Endodermal cell (in vitro differentiated cells): Measurements from ENCODE around the gene ZCWPW2. TPM values are rescaled to one million over a fixed set of nuclear protein-coding genes. Genes with fewer than 3 reads are reported as not detected.

Experiments
- DNase-seq: peaks from one replicate; pipeline ENCODE4 v3.0.0-alpha.2; 2017
- H3K27ac ChIP-seq: 2 replicates; pipeline ENCODE4 v1.5.1; 2013; ENCODE audit warnings: mild to moderate bottlenecking, low read depth, low read length, moderate library complexity
- H3K27me3 ChIP-seq: 2 replicates; pipeline ENCODE4 v1.6.1; 2013; ENCODE audit warnings: mild to moderate bottlenecking, low read length, moderate library complexity; ENCODE audit not compliant: insufficient read depth, control insufficient read depth, poor library complexity, severe bottlenecking
- H3K36me3 ChIP-seq: 2 replicates; pipeline ENCODE4 v1.7.0; 2013; ENCODE audit warnings: mild to moderate bottlenecking, low read length, moderate library complexity; ENCODE audit not compliant: control insufficient read depth, insufficient read depth
- H3K4me1 ChIP-seq: one replicate; pipeline ENCODE4 v1.7.0; 2013; ENCODE audit warnings: low read length; ENCODE audit not compliant: control insufficient read depth, insufficient read depth
- H3K4me3 ChIP-seq: 2 replicates; pipeline ENCODE4 v1.5.1; 2013; ENCODE audit warnings: mild to moderate bottlenecking, low read length, moderate library complexity
- H3K9ac ChIP-seq: 2 replicates; pipeline ENCODE4 v1.6.1; 2013; ENCODE audit warnings: mild to moderate bottlenecking, low read length, moderate library complexity; ENCODE audit not compliant: poor library complexity, severe bottlenecking; ENCODE audit errors: extremely low read depth
- H3K9me3 ChIP-seq: 2 replicates; pipeline ENCODE4 v1.6.1; 2013; ENCODE audit warnings: mild to moderate bottlenecking, low read length, moderate library complexity; ENCODE audit not compliant: control insufficient read depth
- H3K27ac Mint-ChIP-seq: 2 replicates; pipeline ENCODE4 v1.8.0; 2020; ENCODE audit warnings: mixed read lengths
- H3K27me3 Mint-ChIP-seq: 2 replicates; pipeline ENCODE4 v1.8.0; 2021; ENCODE audit warnings: mild to moderate bottlenecking, mixed read lengths; ENCODE audit not compliant: insufficient read depth
- H3K36me3 Mint-ChIP-seq: 2 replicates; pipeline ENCODE4 v1.8.0; 2020; ENCODE audit warnings: low read depth, mixed read lengths
- H3K4me1 Mint-ChIP-seq: 2 replicates; pipeline ENCODE4 v1.8.0; 2020; ENCODE audit warnings: mixed read lengths
- H3K4me3 Mint-ChIP-seq: 2 replicates; pipeline ENCODE4 v1.8.0; 2020; ENCODE audit warnings: mild to moderate bottlenecking, moderate library complexity, mixed read lengths
- H3K9me3 Mint-ChIP-seq: 2 replicates; pipeline ENCODE4 v1.8.0; 2020; ENCODE audit warnings: mild to moderate bottlenecking, mixed read lengths
- WGBS, 2 experiments: methylation state at CpG; one replicate each; pipeline versions ENCODE4 v1.1.5 to v1.1.7; 2013; ENCODE audit warnings: missing lambda C conversion rate in 2 of 2, mixed read lengths in 1 of 2; ENCODE audit not compliant: insufficient coverage in 1 of 2, insufficient read length in 1 of 2; 5-methylcytosine and 5-hydroxymethylcytosine counted together
- total RNA-seq, 2 donors: library from RNA; stranded (reverse); fragmentation: NEBNext Ultra II Directional in 1 of 2; extraction: Animal tissue kit (Norgen Biotek cat#: 25700) in 1 of 2; gene quantifications; 2 replicates in 1 of 2; 3 replicates in 1 of 2; pipeline ENCODE4 v1.2.1, GENCODE V29; 2021
- TF ChIP-seq, protein P1 (sequence below): fragments of 200-600 bp; sonication (generic); conservative IDR thresholded peaks from 2 replicates; pipeline ENCODE4 v1.5.0; 2021; ENCODE audit warnings: antibody characterized with exemption, mild to moderate bottlenecking

Gene ZCWPW2
- total RNA-seq, 2 donors from 2014 or later: 0.82 TPM; not detected in 1

DNA sequence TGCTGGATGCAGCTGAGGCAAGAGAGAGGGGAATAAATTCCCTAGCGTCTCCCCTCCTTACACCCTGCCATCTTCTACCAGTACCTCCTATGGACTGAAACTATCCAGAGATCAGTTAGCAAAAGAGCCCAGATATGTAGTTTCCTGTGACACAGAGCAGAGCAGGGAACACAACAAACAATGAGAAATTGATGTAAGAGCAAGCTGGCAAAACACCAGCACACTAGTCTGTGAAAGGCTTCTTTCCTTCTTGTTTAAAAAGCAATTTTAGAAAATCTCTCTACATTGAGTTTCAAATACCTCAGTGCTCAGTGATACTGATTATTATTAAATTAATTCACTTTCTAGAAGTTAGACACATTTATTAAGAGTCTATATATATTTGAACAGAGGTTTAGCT, 215.7 kb downstream of the ZCWPW2 start:
- Mint-ChIP-seq H3K4me3 (no peak overlapping the region), H3K9me3 (no peaks in the 10 kb centered on the region), H3K27me3 (no peaks in the 10 kb centered on the region), H3K27ac (no peak overlapping the region), H3K36me3 (no peaks in the 10 kb centered on the region), H3K4me1 (no peaks in the 10 kb centered on the region)
- H3K27me3 ChIP-seq: no peaks in the 10 kb centered on the region
- H3K4me3 ChIP-seq: no peak overlapping the region
- H3K9ac ChIP-seq: no peak overlapping the region
- H3K4me1 ChIP-seq: no peaks in the 10 kb centered on the region
- H3K27ac ChIP-seq: no peak overlapping the region
- H3K9me3 ChIP-seq: no peaks in the 10 kb centered on the region
- WGBS, 2 experiments: 86% methylated on average over 1 of the region's 1 CpG; no CpG with 5 or more reads in 1 of the 2 experiments
- H3K36me3 ChIP-seq: no peaks in the 10 kb centered on the region
- DNase-seq: no peak
- TF ChIP-seq, protein P1, sequence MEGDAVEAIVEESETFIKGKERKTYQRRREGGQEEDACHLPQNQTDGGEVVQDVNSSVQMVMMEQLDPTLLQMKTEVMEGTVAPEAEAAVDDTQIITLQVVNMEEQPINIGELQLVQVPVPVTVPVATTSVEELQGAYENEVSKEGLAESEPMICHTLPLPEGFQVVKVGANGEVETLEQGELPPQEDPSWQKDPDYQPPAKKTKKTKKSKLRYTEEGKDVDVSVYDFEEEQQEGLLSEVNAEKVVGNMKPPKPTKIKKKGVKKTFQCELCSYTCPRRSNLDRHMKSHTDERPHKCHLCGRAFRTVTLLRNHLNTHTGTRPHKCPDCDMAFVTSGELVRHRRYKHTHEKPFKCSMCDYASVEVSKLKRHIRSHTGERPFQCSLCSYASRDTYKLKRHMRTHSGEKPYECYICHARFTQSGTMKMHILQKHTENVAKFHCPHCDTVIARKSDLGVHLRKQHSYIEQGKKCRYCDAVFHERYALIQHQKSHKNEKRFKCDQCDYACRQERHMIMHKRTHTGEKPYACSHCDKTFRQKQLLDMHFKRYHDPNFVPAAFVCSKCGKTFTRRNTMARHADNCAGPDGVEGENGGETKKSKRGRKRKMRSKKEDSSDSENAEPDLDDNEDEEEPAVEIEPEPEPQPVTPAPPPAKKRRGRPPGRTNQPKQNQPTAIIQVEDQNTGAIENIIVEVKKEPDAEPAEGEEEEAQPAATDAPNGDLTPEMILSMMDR: no peak

DNA sequence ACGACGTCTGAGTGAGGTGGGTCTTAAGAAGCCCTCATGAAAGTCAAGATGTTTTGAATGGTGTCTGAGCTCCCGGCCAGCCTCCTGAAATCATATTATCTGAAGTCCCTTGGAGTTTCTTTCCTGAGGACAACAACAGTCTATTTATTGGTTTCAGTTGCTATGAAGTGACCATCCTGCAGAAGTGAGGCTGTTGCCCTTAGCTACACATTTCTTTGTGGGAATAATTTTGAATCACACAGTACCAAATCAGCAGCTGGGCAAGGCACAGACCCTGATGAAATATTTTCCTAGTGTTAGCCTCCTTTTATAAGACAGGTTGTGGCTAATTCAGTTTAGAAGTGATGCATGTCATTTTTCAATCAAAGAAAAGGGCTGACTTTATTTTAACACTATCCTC, 220.8 kb downstream of the ZCWPW2 start:
- 87 to 92% methylated on average over 3 of the region's 3 CpGs for WGBS, 2 experiments
- Mint-ChIP-seq H3K9me3 (no peaks in the 10 kb centered on the region), H3K36me3 (no peaks in the 10 kb centered on the region), H3K4me3 (no peak overlapping the region), H3K27ac (no peak overlapping the region), H3K27me3 (peaks cover 14% of the 10 kb centered on the region), H3K4me1 (no peaks in the 10 kb centered on the region)
- Histone ChIP-seq H3K27ac (no peak overlapping the region), H3K27me3 (peaks cover 15% of the 10 kb centered on the region), H3K9ac (no peak overlapping the region), H3K4me1 (no peaks in the 10 kb centered on the region), H3K36me3 (no peaks in the 10 kb centered on the region), H3K9me3 (no peaks in the 10 kb centered on the region), H3K4me3 (no peak overlapping the region)
- TF ChIP-seq, protein P1: no peak
- no peak for DNase-seq

- peaks cover 53% of the 10 kb centered on the region for H3K27me3 ChIP-seq
- Mint-ChIP-seq H3K36me3 (no peaks in the 10 kb centered on the region), H3K4me1 (peaks cover 11% of the 10 kb centered on the region), H3K27ac (no peak overlapping the region), H3K4me3 (no peak overlapping the region), H3K27me3 (peaks cover 46% of the 10 kb centered on the region), H3K9me3 (no peaks in the 10 kb centered on the region)
- no peaks in the 10 kb centered on the region for H3K36me3 ChIP-seq
- no peak overlapping the region for H3K9ac ChIP-seq
- TF ChIP-seq, protein P1: no peak
- H3K9me3 ChIP-seq: no peaks in the 10 kb centered on the region
- 83% methylated on average over 5 of the region's 5 CpGs; no CpG with 5 or more reads in 1 of the 2 experiments for WGBS, 2 experiments
- no peaks in the 10 kb centered on the region for H3K4me1 ChIP-seq
- H3K4me3 ChIP-seq: no peak overlapping the region
- DNase-seq: no peak
- no peak overlapping the region for H3K27ac ChIP-seq
Measured at GRCh38 chr3:28574036-28574435, 225.5 kb downstream of the ZCWPW2 start.
